Activated gamma-delta T cell (primary cell): Measurements from ENCODE around the gene NKX3-2.

Experiments used
- DNase-seq: peaks from one replicate; lab custom pipeline; 2025; lab: John Stamatoyannopoulos, UW

The NKX3-2 gene

GRCh38 chr4:13498469-13498868, 45.8 kb downstream of the NKX3-2 start:
- DNase-seq: no peak

DNA sequence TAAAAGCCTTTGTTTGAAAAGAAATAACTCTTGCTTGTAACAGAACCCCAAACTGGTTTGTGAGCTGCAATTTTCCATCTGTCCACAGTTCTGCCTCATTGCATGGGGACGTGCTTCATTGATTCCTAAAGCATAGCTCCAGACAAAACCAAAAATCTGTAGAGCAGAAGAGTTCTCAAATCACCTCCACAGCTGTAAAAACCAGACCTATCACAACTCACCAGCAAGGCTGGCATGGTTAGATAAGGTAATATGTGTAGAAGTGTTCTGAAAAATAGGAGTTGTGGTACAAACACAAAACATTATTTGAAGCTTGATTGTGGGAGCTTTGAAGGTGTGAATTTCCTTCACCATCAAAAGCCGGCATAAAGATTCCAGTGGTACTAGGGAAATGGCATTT, 47.7 kb downstream of the NKX3-2 start:
- DNase-seq: no peak

DNA sequence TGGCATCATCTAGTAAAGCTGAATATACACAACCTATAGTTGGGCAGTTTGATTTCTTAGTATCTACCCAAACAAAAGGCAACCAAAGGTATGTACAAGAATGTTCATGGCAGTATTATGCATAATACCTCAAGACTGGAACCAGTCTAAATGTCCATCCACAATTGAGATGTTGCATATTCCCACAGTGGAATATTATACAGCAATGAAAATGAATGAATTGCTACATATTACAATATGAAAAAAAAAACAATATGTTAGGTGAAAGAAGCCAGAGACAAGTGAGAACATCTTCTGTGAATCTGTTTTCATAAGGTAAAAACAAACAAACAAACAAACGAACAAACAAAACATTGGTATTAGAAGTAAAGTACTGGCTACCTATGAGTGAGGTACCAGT, 48.6 kb downstream of the NKX3-2 start:
- no peak for DNase-seq

DNA sequence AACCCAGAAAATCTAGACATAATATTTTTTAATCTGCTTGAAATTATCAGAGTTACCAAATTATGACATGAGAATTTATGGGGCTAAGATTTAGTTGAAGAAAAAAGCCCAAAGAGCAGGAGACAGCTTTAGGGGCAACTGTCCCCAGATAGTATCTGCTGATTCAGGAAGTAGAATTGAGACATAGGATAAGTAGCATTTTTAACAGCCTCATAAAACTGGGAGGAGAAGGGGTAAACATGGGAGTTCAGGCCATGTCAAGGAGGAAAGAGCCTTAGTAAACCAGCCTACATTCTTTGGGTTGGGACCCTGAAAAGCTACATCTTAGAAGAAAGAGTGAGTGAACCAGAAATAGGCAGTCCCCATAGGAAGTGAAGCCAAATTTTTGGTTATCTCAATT, 50.5 kb downstream of the NKX3-2 start:
- DNase-seq: no peak

DNA sequence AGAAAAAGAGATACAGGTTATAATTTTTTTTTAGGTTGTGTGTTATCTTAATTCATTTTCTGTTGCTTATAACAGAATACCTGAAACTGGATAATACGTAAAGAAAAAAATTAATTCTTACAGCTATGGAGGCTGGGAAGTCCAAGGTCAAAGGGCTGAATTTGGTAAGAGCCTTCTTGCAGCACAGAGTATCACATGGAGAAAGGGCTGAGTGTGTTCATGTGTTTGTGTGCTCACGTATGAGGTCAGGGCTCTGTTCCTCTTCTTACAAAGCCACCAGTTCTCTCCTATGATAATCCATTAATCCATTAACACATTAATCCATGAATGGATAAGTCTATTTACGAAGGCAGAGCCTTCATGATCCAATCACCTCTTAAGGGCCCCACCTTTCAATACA, 51.6 kb downstream of the NKX3-2 start:
- no peak for DNase-seq
